GM12878 (cell line): ENCODE measurements around the gene CD52. TPM values are rescaled to one million over a fixed set of nuclear protein-coding genes. Genes with fewer than 3 reads are reported as not detected.

Experiments used
- BACH1 ChIP-seq: fragments of 450-650 bp; IDR thresholded peaks from 2 replicates; pipeline ENCODE4 v1.6.1; 2017; ENCODE audit warnings: mild to moderate bottlenecking, borderline replicate concordance
- BRCA1 ChIP-seq: IDR thresholded peaks from 2 replicates; pipeline ENCODE4 v1.6.1; 2011; ENCODE audit warnings: low read depth, low read length, improper control_type of control experiment
- CBX3 ChIP-seq: fragments of 200-600 bp; sonication (generic); IDR thresholded peaks from 2 replicates; pipeline ENCODE4 v1.6.1; 2016; ENCODE audit warnings: low read depth, borderline replicate concordance
- CREB1 ChIP-seq: IDR thresholded peaks from 2 replicates; pipeline ENCODE4 v1.6.1; 2012; ENCODE audit warnings: low read depth, mild to moderate bottlenecking, inconsistent platforms
- EED ChIP-seq: sonication (generic); IDR thresholded peaks from 2 replicates; pipeline ENCODE4 v1.6.1; 2016; ENCODE audit warnings: antibody characterized with exemption, low read depth
- ESRRA ChIP-seq: IDR thresholded peaks from 2 replicates; pipeline ENCODE4 v1.6.1; 2012; ENCODE audit warnings: mild to moderate bottlenecking, low read length, improper control_type of control experiment
- HDAC2 ChIP-seq: fragments of 200-600 bp; sonication (generic); IDR thresholded peaks from 2 replicates; pipeline ENCODE4 v1.6.1; 2017
- HDGF ChIP-seq: fragments of 450-650 bp; IDR thresholded peaks from 2 replicates; pipeline ENCODE4 v1.6.1; 2016; ENCODE audit warnings: antibody characterized with exemption
- IKZF2 ChIP-seq, 2 experiments: fragments of 450-650 bp; IDR thresholded peaks; 2 replicates each; pipeline ENCODE4 v1.6.1; 2017; ENCODE audit warnings: mild to moderate bottlenecking in 2 of 2, moderate library complexity in 2 of 2
- JUND ChIP-seq: IDR thresholded peaks from 2 replicates; pipeline ENCODE4 v1.6.1; 2012; ENCODE audit warnings: low read depth, mild to moderate bottlenecking, low read length, improper control_type of control experiment, moderate library complexity
- LARP7 ChIP-seq: fragments of 450-650 bp; IDR thresholded peaks from 2 replicates; pipeline ENCODE4 v1.6.1; 2017; ENCODE audit warnings: mild to moderate bottlenecking
- MTA3 ChIP-seq: IDR thresholded peaks from 2 replicates; pipeline ENCODE4 v1.6.1; 2012; ENCODE audit warnings: low read length, inconsistent platforms, borderline replicate concordance
- NBN ChIP-seq: fragments of 450-650 bp; IDR thresholded peaks from 2 replicates; pipeline ENCODE4 v1.6.1; 2016
- NFIC ChIP-seq: IDR thresholded peaks from 2 replicates; pipeline ENCODE4 v1.6.1; 2012; ENCODE audit warnings: low read depth, mild to moderate bottlenecking, inconsistent platforms, low read length, moderate library complexity
- PML ChIP-seq: IDR thresholded peaks from 2 replicates; pipeline ENCODE4 v1.6.1; 2012; ENCODE audit warnings: low read length, inconsistent platforms
- POLR2A ChIP-seq: IDR thresholded peaks from 2 replicates; pipeline ENCODE4 v1.6.1; 2011; ENCODE audit warnings: low read depth, mild to moderate bottlenecking, low read length
- POLR2AphosphoS2 ChIP-seq: IDR thresholded peaks from 2 replicates; pipeline ENCODE4 v1.6.1; 2011; ENCODE audit warnings: low read depth, mild to moderate bottlenecking, low read length, improper control_type of control experiment, moderate library complexity
- POU2F2 ChIP-seq: IDR thresholded peaks from 3 replicates; pipeline ENCODE4 v1.6.1; 2011; ENCODE audit warnings: low read depth, mild to moderate bottlenecking, low read length, borderline replicate concordance
- RBBP5 ChIP-seq: fragments of 200-600 bp; sonication (generic); conservative IDR thresholded peaks from 2 replicates; pipeline ENCODE4 v1.6.1; 2016
- SMAD5 ChIP-seq: IDR thresholded peaks from 2 replicates; pipeline ENCODE4 v1.6.1; 2016; ENCODE audit warnings: antibody characterized with exemption, low read depth
- STAT3 ChIP-seq: IDR thresholded peaks from 2 replicates; pipeline ENCODE4 v1.6.1; 2011; ENCODE audit warnings: low read depth, low read length, improper control_type of control experiment
- SUPT20H ChIP-seq: IDR thresholded peaks from 2 replicates; pipeline ENCODE4 v1.6.1; 2011; ENCODE audit warnings: low read depth, mild to moderate bottlenecking, low read length, moderate library complexity, borderline replicate concordance; ENCODE audit not compliant: control insufficient read depth
- TAF1 ChIP-seq: IDR thresholded peaks from 2 replicates; pipeline ENCODE4 v1.6.1; 2011; ENCODE audit warnings: mild to moderate bottlenecking, low read depth, low read length, borderline replicate concordance
- TCF12 ChIP-seq: IDR thresholded peaks from 2 replicates; pipeline ENCODE4 v1.6.1; 2011; ENCODE audit warnings: low read depth, mild to moderate bottlenecking, low read length
- YBX1 ChIP-seq: fragments of 450-650 bp; IDR thresholded peaks from 2 replicates; pipeline ENCODE4 v1.6.1; 2016; ENCODE audit warnings: antibody characterized with exemption
- ZBED1 ChIP-seq: IDR thresholded peaks from 2 replicates; pipeline ENCODE4 v1.6.1; 2016; ENCODE audit warnings: borderline replicate concordance
- ZNF384 ChIP-seq: IDR thresholded peaks from 2 replicates; pipeline ENCODE4 v1.6.1; 2012; ENCODE audit warnings: low read depth, mild to moderate bottlenecking, low read length, improper control_type of control experiment, borderline replicate concordance
- polyA plus RNA-seq, 11 experiments: library from polyadenylated mRNA; depleted of rRNA in 4 of 11; unstranded in 6 of 11; stranded (reverse) in 5 of 11; fragments of >200 nt; fragmentation: Nextera tagmentation in 4 of 11; fragmentation: Illumina TruSeq in 1 of 11; extraction: Ambion mirVana in 4 of 11; extraction: Trizol in 1 of 11; gene quantifications; 1 replicate in 1 of 11; 2 replicates in 10 of 11; pipeline versions ENCODE4 v1.2.1 to v1.2.3, GENCODE V29; 2011 to 2016; ENCODE audit warnings: inconsistent platforms in 2 of 11, missing spikeins in 2 of 11, low read depth in 1 of 11
- total RNA-seq, 4 experiments: library from RNA; depleted of rRNA in 3 of 4; stranded (reverse); fragments of >200 nt in 3 of 4; fragmentation: Illumina TruSeq in 1 of 4; extraction: Trizol in 1 of 4; gene quantifications; 2 replicates each; pipeline versions ENCODE4 v1.2.1 to v1.2.3, GENCODE V29; 2013 to 2021
- TF ChIP-seq, protein P1 (sequence below): IDR thresholded peaks from 2 replicates; pipeline ENCODE4 v1.6.1; 2011; ENCODE audit warnings: mild to moderate bottlenecking, low read depth, low read length, moderate library complexity; ENCODE audit not compliant: insufficient replicate concordance
- TF ChIP-seq, protein P2 (sequence below), 3 experiments: IDR thresholded peaks in 2 of 3; conservative IDR thresholded peaks in 1 of 3; 2 replicates each; pipeline ENCODE4 v1.5.1; 2011; ENCODE audit warnings: low read depth in 3 of 3, low read length in 3 of 3, mild to moderate bottlenecking in 3 of 3, control low read depth in 2 of 3, moderate library complexity in 2 of 3, inconsistent platforms in 1 of 3, mixed read lengths in 1 of 3; ENCODE audit not compliant: control insufficient read depth in 2 of 3, insufficient read depth in 1 of 3; ENCODE audit errors: extremely low read depth in 1 of 3
- TF ChIP-seq, protein P3 (sequence below): IDR thresholded peaks from 2 replicates; pipeline ENCODE4 v1.6.1; 2011; ENCODE audit warnings: borderline replicate concordance, low read depth, mild to moderate bottlenecking, moderate library complexity, low read length; ENCODE audit not compliant: insufficient read depth, poor library complexity, severe bottlenecking

Gene CD52
- total and polyA plus RNA-seq, 10 of the 15 experiments (the other 5 are each of a cell fraction or from before 2014, with no cell fraction given): 237 to 2,736 (median 532) TPM

DNA sequence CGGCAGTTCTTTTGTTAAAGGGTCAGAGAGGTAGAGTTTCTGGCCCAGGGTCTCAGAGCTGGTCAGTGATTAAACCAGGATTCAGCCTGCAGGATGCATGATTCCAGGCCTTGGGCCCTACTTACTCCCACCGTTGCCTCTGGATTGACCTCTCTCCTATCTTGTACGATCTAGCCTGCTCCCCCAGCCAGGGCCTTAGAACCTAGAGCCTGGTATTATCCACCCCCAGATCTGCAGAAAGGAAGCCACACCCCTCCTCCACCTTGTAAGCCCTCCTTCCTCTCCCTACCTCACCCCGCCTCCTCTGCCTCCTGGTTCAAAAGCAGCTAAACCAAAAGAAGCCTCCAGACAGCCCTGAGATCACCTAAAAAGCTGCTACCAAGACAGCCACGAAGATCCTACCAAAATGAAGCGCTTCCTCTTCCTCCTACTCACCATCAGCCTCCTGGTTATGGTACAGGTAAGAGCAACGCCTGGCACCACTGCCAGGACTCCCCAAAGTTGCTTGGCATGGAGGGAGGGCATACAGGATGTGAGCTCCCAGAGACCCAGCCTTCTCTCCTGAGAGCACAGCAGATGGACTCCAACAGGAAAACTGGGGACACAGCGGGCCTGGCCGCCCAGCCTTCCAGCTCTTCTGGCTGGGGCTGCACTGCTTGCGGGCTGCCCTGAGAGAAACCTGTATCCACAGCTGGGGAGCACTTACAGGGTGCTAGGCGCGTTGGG lies at the start of gene CD52 (continued):
- TF ChIP-seq, protein P1, sequence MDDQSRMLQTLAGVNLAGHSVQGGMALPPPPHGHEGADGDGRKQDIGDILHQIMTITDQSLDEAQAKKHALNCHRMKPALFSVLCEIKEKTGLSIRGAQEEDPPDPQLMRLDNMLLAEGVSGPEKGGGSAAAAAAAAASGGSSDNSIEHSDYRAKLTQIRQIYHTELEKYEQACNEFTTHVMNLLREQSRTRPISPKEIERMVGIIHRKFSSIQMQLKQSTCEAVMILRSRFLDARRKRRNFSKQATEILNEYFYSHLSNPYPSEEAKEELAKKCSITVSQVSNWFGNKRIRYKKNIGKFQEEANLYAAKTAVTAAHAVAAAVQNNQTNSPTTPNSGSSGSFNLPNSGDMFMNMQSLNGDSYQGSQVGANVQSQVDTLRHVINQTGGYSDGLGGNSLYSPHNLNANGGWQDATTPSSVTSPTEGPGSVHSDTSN: no peak
- TF ChIP-seq MTA3 (no peak), CBX3 (no peak), HDGF (peak; percentile 85), STAT3 (no peak), BACH1 (no peak), JUND (no peak), YBX1 (no peak), CREB1 (no peak), SUPT20H (no peak), TCF12 (no peak), NBN (peak; percentile 45; the same call in 1 of the 2 replicates), POLR2AphosphoS2 (peak; percentile 86), EED (0 out of 2 replicates have a peak, but pooled peaks have one; percentile 10), IKZF2 (IDR thresholded peaks at IDR 0.05) (no peak; a peak in 2 of 4 replicates), ZBED1 (no peak), TAF1 (no peak; the same call in 1 of the 2 replicates), NFIC (no peak), POLR2A (peak; percentile 82), PML (peak; percentile 81), HDAC2 (no peak), ESRRA (no peak), LARP7 (no peak), RBBP5 (no peak), BRCA1 (no peak), SMAD5 (peak; percentile 46; the same call in 1 of the 2 replicates), ZNF384 (peak; percentile 8; the same call in 1 of the 2 replicates), POU2F2 (no peak; the same call in 2 of the 3 replicates)
- TF ChIP-seq, protein P2, sequence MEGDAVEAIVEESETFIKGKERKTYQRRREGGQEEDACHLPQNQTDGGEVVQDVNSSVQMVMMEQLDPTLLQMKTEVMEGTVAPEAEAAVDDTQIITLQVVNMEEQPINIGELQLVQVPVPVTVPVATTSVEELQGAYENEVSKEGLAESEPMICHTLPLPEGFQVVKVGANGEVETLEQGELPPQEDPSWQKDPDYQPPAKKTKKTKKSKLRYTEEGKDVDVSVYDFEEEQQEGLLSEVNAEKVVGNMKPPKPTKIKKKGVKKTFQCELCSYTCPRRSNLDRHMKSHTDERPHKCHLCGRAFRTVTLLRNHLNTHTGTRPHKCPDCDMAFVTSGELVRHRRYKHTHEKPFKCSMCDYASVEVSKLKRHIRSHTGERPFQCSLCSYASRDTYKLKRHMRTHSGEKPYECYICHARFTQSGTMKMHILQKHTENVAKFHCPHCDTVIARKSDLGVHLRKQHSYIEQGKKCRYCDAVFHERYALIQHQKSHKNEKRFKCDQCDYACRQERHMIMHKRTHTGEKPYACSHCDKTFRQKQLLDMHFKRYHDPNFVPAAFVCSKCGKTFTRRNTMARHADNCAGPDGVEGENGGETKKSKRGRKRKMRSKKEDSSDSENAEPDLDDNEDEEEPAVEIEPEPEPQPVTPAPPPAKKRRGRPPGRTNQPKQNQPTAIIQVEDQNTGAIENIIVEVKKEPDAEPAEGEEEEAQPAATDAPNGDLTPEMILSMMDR (IDR thresholded peaks at IDR 0.05 in 2 of 3, conservative IDR thresholded peaks at IDR 0.05 in 1 of 3; ENCODE audit: control insufficient read depth in 2 of 3, extremely low read depth in 1 of 3, insufficient read depth in 1 of 3, low read depth in 3 of 3, low read length in 3 of 3): no peak
- TF ChIP-seq, protein P3, sequence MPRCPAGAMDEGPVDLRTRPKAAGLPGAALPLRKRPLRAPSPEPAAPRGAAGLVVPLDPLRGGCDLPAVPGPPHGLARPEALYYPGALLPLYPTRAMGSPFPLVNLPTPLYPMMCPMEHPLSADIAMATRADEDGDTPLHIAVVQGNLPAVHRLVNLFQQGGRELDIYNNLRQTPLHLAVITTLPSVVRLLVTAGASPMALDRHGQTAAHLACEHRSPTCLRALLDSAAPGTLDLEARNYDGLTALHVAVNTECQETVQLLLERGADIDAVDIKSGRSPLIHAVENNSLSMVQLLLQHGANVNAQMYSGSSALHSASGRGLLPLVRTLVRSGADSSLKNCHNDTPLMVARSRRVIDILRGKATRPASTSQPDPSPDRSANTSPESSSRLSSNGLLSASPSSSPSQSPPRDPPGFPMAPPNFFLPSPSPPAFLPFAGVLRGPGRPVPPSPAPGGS: no peak
